Measurements from ENCODE around the gene PCNT. TPM values are rescaled to one million over a fixed set of nuclear protein-coding genes. Genes with fewer than 3 reads are reported as not detected.
A peak's percentile ranks its signal among the peaks of the same experiment; 100 is the strongest.

Gene PCNT
- total RNA-seq, 3 donors from 2014 or later: 20.4 to 36.9 (median 26.1) TPM

- no peak for DNase-seq
- no peak overlapping the region for H3K4me3 ChIP-seq
- intact Hi-C loops (cut with DNase I, micrococcal nuclease): no loop called here
- TF ChIP-seq CTCF (IDR thresholded peaks at IDR 0.05): no peak
- no peaks in the 10 kb centered on the region for H3K36me3 ChIP-seq (ENCODE audit: low read depth)
- no peak for ATAC-seq
- H3K9me3 ChIP-seq: no peaks in the 10 kb centered on the region
- peaks cover 16% of the 10 kb centered on the region for H3K4me1 ChIP-seq (ENCODE audit: low read depth)
These were observed 5.5 kb upstream of the PCNT start for GRCh38 chr21:46318464-46318845.

DNA sequence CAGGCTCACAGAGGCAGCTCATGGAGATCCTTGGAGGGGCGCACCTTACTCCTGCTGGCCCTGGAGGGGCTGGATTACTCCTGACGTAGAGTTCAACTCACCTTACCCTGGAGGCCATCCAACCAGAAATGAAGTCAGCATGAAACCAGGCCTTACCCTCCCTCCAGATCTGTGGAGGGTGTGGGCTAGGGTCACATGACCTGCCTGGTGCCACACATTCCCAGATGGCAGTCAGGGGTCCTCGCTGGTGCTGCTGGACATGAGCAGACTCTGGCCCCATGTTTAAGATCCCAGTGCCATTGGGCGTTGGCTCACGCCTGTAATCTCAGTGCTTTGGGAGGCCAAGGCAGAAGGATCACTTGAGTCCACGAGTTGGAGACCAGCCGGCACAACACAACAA lies 4.8 kb upstream of the PCNT start:
- DNase-seq (no peak), ATAC-seq (no peak)
- Histone ChIP-seq H3K4me3 (no peak overlapping the region), H3K9me3 (no peaks in the 10 kb centered on the region), H3K4me1 (ENCODE audit: low read depth) (peaks cover 16% of the 10 kb centered on the region), H3K36me3 (ENCODE audit: low read depth) (no peaks in the 10 kb centered on the region)
- TF ChIP-seq CTCF (IDR thresholded peaks at IDR 0.05): no peak
- intact Hi-C loops (cut with DNase I, micrococcal nuclease): no loop called here

- intact Hi-C loops (cut with DNase I, micrococcal nuclease): no loop called here
- DNase-seq (no peak), ATAC-seq (no peak)
- Histone ChIP-seq H3K4me1 (ENCODE audit: low read depth) (peaks cover 17% of the 10 kb centered on the region), H3K4me3 (no peak overlapping the region), H3K36me3 (ENCODE audit: low read depth) (no peaks in the 10 kb centered on the region), H3K9me3 (no peaks in the 10 kb centered on the region)
- no peak for TF ChIP-seq CTCF (IDR thresholded peaks at IDR 0.05)
These were observed 3.6 kb upstream of the PCNT start for GRCh38 chr21:46320331-46320801.

- ATAC-seq: no peak
- Histone ChIP-seq H3K4me3 (peak overlapping the region; percentile 88), H3K4me1 (ENCODE audit: low read depth) (peaks cover 26% of the 10 kb centered on the region), H3K36me3 (ENCODE audit: low read depth) (no peaks in the 10 kb centered on the region), H3K9me3 (no peaks in the 10 kb centered on the region)
- intact Hi-C loops (cut with DNase I, micrococcal nuclease): no loop called here
- DNase-seq: peak; percentile 27 to 59 (median 56)
- no peak for TF ChIP-seq CTCF (IDR thresholded peaks at IDR 0.05)
These were observed 1.4 kb upstream of the PCNT start for GRCh38 chr21:46322351-46323226.

DNA sequence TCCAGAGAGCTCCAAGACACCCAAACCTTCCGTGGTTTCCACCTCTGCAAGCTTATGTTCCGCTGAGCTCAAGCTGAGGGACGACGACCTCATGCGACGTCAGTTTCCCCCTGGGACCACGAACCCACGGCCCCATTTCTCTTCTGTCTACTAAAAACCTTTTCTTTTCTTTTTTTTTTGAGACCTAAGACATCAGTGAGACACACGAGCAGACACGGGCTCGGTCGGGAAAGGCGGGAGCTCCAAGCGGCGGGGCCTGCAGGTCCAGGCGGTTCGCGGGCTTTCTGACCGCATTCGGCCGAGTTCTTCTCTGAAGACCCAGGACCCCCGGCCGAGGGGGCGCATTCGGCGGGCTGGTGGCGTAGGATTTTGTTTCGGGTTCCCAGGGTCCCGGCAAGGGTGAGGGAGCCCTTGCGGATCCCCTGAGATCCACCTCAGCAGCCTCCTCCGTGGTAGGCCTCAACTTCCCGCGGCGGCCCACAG lies 688 bp upstream of the PCNT start:
- peak overlapping the region; percentile 88 for H3K4me3 ChIP-seq
- DNase-seq: peak in 1 of 3 donors; percentile 44
- H3K4me1 ChIP-seq (ENCODE audit: low read depth): peaks cover 24% of the 10 kb centered on the region
- TF ChIP-seq CTCF (IDR thresholded peaks at IDR 0.05): no peak
- intact Hi-C loops (cut with DNase I, micrococcal nuclease): no loop called here
- no peak for ATAC-seq
- H3K36me3 ChIP-seq (ENCODE audit: low read depth): no peaks in the 10 kb centered on the region
- no peaks in the 10 kb centered on the region for H3K9me3 ChIP-seq
